Measurements from ENCODE around the gene TXNDC9. TPM values are rescaled to one million over a fixed set of nuclear protein-coding genes. Genes with fewer than 3 reads are reported as not detected.
"Not testable (repeated sequence)": the region's sequence is repeated elsewhere in the genome, so short reads cannot be mapped to it uniquely, and the experiment has no call there.

TXNDC9 gene
- 54.8 and 57.3 TPM in 2 replicates for total RNA-seq

- peak; percentile 100 for DNase-seq (ENCODE audit: low read depth in 2 of 2)
Observed at GRCh38 chr2:99335911-99336803, at the start of gene TXNDC9. TXNDC9 (minus strand) TSS chr2:99336333; CDS start chr2:99333210, 3,123 bp downstream.

- DNase-seq (ENCODE audit: low read depth in 2 of 2) = no peak
Observed at GRCh38 chr2:99382143-99382542, 46.0 kb upstream of the TXNDC9 start.

GRCh38 chr2:99380376-99381010, 44.4 kb upstream of the TXNDC9 start:
- no peak for DNase-seq (ENCODE audit: low read depth in 2 of 2)

GRCh38 chr2:99377879-99378278, 41.7 kb upstream of the TXNDC9 start:
- no peak for DNase-seq (ENCODE audit: low read depth in 2 of 2)

- DNase-seq (ENCODE audit: low read depth in 2 of 2) = no peak
Observed at GRCh38 chr2:99376254-99376864, 40.2 kb upstream of the TXNDC9 start.

- no peak for DNase-seq (ENCODE audit: low read depth in 2 of 2)
Observed at GRCh38 chr2:99374747-99375146, 38.6 kb upstream of the TXNDC9 start.

- DNase-seq (ENCODE audit: low read depth in 2 of 2) = no peak
Observed at GRCh38 chr2:99373144-99373543, 37.0 kb upstream of the TXNDC9 start.

GRCh38 chr2:99368854-99369253, 32.7 kb upstream of the TXNDC9 start:
- not testable (repeated sequence) for DNase-seq (ENCODE audit: low read depth in 2 of 2)

- no peak for DNase-seq (ENCODE audit: low read depth in 2 of 2)
Observed at GRCh38 chr2:99365661-99366060, 29.5 kb upstream of the TXNDC9 start.

GRCh38 chr2:99356853-99357252, 20.7 kb upstream of the TXNDC9 start:
- no peak for DNase-seq (ENCODE audit: low read depth in 2 of 2)

- not testable (repeated sequence) for DNase-seq (ENCODE audit: low read depth in 2 of 2)
Observed at GRCh38 chr2:99354825-99355224, 18.7 kb upstream of the TXNDC9 start.

GRCh38 chr2:99354070-99354469, 17.9 kb upstream of the TXNDC9 start:
- no peak for DNase-seq (ENCODE audit: low read depth in 2 of 2)

GRCh38 chr2:99350194-99350593, 14.1 kb upstream of the TXNDC9 start:
- no peak for DNase-seq (ENCODE audit: low read depth in 2 of 2)

- no peak for DNase-seq (ENCODE audit: low read depth in 2 of 2)
Observed at GRCh38 chr2:99348173-99348572, 12.0 kb upstream of the TXNDC9 start.

- no peak for DNase-seq (ENCODE audit: low read depth in 2 of 2)
Observed at GRCh38 chr2:99346218-99346617, 10.1 kb upstream of the TXNDC9 start.

- not testable (repeated sequence) for DNase-seq (ENCODE audit: low read depth in 2 of 2)
Observed at GRCh38 chr2:99345446-99345845, 9.3 kb upstream of the TXNDC9 start.

GRCh38 chr2:99342536-99342935, 6.4 kb upstream of the TXNDC9 start:
- DNase-seq (ENCODE audit: low read depth in 2 of 2) = no peak

- DNase-seq (ENCODE audit: low read depth in 2 of 2) = no peak
Observed at GRCh38 chr2:99340669-99341236, 4.6 kb upstream of the TXNDC9 start.

- peak; percentile 12 to 31 for DNase-seq (ENCODE audit: low read depth in 2 of 2)
Observed at GRCh38 chr2:99338029-99338585, 2.0 kb upstream of the TXNDC9 start.

GRCh38 chr2:99337113-99338028, 1.2 kb upstream of the TXNDC9 start, which contains the start of gene EIF5B:
EIF5B (plus strand) TSS chr2:99337389; CDS start chr2:99337555, 166 bp downstream.
- DNase-seq (ENCODE audit: low read depth in 2 of 2) = peak; percentile 98

- no peak for DNase-seq (ENCODE audit: low read depth in 2 of 2)
Observed at GRCh38 chr2:99336804-99337112, 625 bp upstream of the TXNDC9 start.
